PFSK-1 (cell line): ENCODE measurements around the gene CUL5.

Experiments
- POLR2AphosphoS5 ChIP-seq: IDR thresholded peaks from 2 replicates; pipeline ENCODE4 v1.6.1; 2012; ENCODE audit warnings: low read depth, mild to moderate bottlenecking, control low read depth, low read length, moderate library complexity
- SIN3A ChIP-seq: IDR thresholded peaks from 2 replicates; pipeline ENCODE4 v1.6.1; 2012; ENCODE audit warnings: mild to moderate bottlenecking, low read length, moderate library complexity, borderline replicate concordance; ENCODE audit not compliant: insufficient read depth

- no peak for TF ChIP-seq SIN3A
- TF ChIP-seq POLR2AphosphoS5: no peak
Observed at GRCh38 chr11:107962181-107962580, 46.5 kb upstream of the CUL5 start.
